22Rv1 (cell line): ENCODE data around the gene EYA2.

Experiments
- CTCF ChIP-seq: fragments of 450-650 bp; IDR thresholded peaks from 2 replicates; pipeline ENCODE4 v1.5.1; 2017; ENCODE audit warnings: mild to moderate bottlenecking
- ZFX ChIP-seq: fragments of 450-650 bp; IDR thresholded peaks from 2 replicates; pipeline ENCODE4 v1.6.1; 2017; ENCODE audit warnings: antibody characterized with exemption, borderline replicate concordance

GRCh38 chr20:46977204-46977603 lies 82.6 kb downstream of the EYA2 start:
- TF ChIP-seq CTCF, result no peak
- no peak for TF ChIP-seq ZFX
